ENCODE results near the gene ARHGAP24.

DNA sequence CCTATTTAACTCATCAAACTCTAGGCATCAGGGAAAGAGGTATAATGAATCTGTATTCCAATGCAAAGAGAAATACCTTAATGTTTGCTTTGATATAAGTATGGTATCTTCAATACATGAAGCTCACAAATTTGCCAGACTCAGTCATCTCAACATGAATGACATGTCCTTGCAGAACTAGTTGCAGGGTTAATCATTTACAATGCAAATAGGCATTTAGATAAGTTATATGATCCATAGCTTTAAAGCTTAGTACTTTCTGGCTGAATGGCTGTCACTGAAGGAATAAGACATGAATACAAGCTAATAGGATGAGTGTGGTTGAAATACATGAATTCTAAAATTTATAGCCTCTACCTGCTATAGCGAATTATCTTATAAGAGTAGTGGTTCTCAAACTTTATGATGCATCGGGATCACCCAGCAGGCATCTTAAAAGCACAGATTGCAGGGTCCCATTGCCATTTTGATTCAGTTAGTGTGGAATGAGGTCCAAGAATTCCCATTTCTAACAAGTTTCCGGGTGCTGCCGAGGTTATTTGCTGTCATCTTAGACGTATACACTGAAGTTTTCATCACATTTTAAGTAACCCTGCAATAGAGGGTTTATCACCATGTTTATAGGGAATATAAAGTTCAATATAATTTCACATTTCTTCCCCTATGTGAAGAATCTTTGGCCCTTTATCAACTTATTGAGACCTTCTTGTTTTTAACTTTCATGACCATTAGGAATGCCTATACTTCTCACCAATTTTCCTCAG is 439.2 kb downstream of the ARHGAP24 start:
- TF ChIP-seq, protein P1, sequence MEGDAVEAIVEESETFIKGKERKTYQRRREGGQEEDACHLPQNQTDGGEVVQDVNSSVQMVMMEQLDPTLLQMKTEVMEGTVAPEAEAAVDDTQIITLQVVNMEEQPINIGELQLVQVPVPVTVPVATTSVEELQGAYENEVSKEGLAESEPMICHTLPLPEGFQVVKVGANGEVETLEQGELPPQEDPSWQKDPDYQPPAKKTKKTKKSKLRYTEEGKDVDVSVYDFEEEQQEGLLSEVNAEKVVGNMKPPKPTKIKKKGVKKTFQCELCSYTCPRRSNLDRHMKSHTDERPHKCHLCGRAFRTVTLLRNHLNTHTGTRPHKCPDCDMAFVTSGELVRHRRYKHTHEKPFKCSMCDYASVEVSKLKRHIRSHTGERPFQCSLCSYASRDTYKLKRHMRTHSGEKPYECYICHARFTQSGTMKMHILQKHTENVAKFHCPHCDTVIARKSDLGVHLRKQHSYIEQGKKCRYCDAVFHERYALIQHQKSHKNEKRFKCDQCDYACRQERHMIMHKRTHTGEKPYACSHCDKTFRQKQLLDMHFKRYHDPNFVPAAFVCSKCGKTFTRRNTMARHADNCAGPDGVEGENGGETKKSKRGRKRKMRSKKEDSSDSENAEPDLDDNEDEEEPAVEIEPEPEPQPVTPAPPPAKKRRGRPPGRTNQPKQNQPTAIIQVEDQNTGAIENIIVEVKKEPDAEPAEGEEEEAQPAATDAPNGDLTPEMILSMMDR (IDR thresholded peaks at IDR 0.05; ENCODE audit: low read depth, low read length, missing input control): no peak
- no peak for TF ChIP-seq TAF1 (conservative IDR thresholded peaks at IDR 0.05)
- no peak for TF ChIP-seq RAD21 (IDR thresholded peaks at IDR 0.05)
- no peak for TF ChIP-seq GABPA (IDR thresholded peaks at IDR 0.05 in 1 of 2, conservative IDR thresholded peaks at IDR 0.05 in 1 of 2)

All from liver (tissue), 3 donors.